ENCODE measurements around the gene C19orf12.

C19orf12 gene

GRCh38 chr19:29697523-29698261 lies 17.4 kb downstream of the C19orf12 start:
- DNase-seq (ENCODE audit: low read depth in 3 of 3), result no peak

- no peak for DNase-seq (ENCODE audit: low read depth in 3 of 3)
Measured at GRCh38 chr19:29696565-29696846, 18.6 kb downstream of the C19orf12 start.

- no peak for DNase-seq (ENCODE audit: low read depth in 3 of 3)
Measured at GRCh38 chr19:29695765-29696564, 19.1 kb downstream of the C19orf12 start.

DNA sequence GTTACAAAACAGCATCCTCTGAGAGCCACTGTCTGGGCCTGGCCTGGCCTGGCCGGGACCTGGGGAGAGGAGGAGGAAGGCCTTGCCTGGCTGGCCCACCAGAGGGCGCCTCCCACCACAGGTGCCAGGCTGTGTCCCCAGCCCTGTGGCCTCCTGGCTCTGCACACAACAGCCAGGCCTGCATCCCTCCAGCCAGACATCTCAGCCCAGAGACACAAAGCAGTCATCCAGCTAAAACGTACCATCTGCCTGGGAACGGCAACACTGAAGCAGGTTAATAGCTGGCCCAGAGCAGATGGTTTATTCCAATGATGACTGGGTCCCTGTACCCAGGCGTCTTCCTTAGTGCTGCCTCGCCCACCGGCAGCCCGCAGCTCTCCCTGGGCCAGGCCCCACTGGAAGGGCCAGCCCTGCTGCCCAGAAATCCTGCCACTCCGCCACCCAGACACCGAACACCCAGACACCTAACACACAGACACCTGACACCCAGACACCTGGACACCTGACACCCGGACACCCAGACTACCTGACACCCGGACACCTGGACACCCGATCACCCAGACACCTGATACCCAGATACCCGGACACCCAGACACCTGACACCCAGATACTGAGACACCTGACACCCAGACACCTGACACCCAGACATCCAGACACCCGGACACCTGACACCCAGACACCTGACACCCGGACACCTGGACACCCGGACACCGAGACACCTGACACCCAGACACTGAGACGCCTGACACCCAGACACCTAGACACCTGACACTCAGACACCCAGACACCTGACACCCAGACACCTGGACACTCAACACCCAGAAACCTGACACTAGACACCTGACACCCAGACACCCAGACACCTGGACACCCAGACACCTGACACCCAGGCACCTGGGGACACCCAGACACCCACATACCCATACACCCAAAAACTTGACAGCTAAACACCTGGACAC lies 20.1 kb downstream of the C19orf12 start:
- DNase-seq (ENCODE audit: low read depth in 3 of 3), result peak; percentile 67 to 79 (median 69)

DNA sequence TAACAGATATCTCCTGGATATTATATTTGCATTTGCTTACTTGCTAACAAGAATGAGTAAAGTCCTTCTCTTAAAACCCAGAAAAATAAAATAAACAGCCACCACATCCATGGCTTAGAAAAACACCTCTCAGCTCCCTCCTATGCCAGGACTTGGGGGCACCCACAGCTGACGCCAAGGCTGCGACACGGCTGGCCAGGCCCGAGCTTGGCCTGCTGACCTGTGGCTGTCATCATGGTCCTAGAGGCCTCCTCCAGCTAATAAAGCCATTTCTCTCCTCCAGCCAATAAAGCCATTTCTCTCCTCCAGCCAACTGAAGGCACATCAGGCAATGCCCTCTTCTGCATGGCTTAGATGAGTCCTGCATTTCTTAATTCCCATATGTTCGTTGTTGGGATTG lies 20.9 kb downstream of the C19orf12 start:
- no peak for DNase-seq (ENCODE audit: low read depth in 3 of 3)

DNA sequence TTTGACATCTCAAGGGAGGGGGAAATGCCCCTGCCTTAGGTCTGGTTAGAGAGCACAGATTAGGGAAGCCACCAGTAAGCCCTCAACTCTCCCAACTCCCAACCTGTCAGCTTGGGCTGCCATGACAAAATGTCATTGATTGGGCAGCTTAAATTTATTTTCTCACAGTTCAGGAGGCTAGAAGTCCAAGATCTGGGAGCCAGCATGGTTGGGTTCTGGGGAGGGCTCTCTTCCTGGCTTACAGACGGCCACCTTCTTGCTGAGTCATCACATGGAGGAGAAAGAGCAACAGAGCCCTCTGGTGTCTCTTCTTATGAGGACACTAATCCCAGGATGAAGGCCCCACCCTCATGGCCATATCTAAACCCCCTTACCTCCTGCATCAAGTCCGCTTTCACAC lies 24.2 kb downstream of the C19orf12 start:
- no peak for DNase-seq (ENCODE audit: low read depth in 3 of 3)

DNA sequence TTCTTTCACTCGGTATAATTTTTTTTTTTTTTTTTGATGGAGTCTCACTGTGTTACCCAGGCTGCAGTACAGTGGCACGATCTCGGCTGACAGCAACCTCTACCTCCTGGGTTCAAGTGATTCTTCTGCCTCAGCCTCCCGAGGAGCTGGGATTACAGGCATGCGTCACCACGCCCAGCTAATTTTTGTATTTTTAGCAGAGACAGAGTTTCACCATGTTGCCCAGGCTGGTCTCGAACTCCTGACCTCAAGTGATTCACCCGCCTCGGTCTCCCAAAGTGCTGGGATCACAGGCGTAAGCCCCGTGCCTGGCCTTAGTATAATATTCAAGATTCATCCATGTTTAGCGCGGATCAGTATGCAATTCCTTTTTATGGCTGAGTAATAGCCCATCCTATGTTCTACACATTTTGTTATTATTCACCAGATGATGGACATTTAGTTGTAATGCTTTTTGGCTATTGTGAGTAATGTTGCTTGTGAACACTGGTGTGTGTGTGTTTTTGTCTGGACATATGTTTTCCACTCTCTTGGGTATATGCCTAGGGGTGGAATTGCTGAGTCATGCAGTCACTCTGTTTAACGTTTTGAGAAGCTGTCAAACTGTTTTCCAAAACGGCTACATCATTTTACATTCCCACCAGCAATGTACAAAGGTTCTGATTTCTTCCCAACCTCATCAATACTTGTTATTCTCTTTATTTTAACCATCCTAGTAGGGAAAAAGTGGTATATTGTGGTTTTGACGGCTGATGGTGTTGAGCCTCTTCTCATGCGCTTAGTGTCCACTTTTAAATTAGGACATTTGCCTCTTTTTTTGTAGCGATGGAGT lies 26.9 kb downstream of the C19orf12 start:
- no peak for DNase-seq (ENCODE audit: low read depth in 3 of 3)

- peak in 1 of 3 experiments; percentile 63 for DNase-seq (ENCODE audit: low read depth in 3 of 3)
Measured at GRCh38 chr19:29687244-29687896, 27.7 kb downstream of the C19orf12 start.

GRCh38 chr19:29686285-29686805 lies 28.7 kb downstream of the C19orf12 start:
- no peak for DNase-seq (ENCODE audit: low read depth in 3 of 3)

DNA sequence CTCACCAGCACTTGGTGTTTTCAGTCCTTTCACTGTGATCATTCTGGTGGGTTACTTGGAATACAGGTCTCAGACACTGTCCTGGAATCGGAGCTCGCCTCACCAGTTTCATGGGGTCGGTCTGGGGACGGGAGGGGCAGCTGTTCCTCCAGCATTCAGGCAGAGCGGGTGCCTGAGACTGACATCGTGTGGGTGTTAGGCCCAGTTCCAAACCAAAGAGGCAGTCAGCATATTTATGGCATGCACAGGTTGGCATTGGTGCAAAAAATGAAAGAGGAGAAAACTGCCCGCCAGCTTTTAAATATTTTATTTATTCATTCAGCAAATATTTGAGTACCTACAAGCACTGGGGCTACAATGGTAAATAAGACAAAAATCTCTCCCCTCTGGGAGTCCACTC lies 29.7 kb downstream of the C19orf12 start:
- DNase-seq (ENCODE audit: low read depth in 3 of 3), result no peak

- DNase-seq (ENCODE audit: low read depth in 3 of 3), result no peak
Measured at GRCh38 chr19:29683009-29683408, 32.1 kb downstream of the C19orf12 start.

DNA sequence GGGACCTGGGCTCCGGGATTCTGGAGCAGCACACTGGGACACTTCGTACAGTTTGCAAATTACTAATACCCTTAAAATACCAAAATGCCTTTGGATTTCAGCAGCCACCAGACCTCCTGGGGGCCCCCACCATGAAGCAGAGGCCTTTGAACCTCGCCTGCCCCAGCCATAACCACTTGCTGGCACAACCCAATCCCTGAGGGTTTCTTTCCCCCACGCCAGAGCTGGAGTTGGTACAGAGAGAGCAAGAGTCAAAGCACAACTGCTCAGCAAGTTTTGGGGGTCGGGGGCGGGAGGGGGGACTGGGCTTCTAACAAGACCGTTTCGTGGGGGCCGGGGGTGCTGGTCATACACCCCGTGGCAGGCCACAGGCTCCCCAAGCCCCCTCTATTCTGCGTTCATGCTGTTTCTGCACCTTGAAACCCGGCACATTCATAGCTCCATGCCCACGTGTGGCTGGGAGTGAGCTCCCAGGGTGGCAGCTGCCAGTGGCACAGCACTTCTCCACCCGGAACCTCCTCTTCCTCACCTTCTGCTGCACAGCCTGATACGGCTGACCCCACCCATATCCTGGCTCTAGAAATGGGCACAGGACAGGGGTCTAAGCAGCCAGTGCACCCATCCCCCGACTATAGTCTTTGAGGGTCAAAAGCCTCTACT lies 32.7 kb downstream of the C19orf12 start:
- no peak for DNase-seq (ENCODE audit: low read depth in 3 of 3)

- no peak for DNase-seq (ENCODE audit: low read depth in 3 of 3)
Measured at GRCh38 chr19:29681422-29682235, 33.4 kb downstream of the C19orf12 start.

- no peak for DNase-seq (ENCODE audit: low read depth in 3 of 3)
Measured at GRCh38 chr19:29680937-29681336, 34.1 kb downstream of the C19orf12 start.

DNA sequence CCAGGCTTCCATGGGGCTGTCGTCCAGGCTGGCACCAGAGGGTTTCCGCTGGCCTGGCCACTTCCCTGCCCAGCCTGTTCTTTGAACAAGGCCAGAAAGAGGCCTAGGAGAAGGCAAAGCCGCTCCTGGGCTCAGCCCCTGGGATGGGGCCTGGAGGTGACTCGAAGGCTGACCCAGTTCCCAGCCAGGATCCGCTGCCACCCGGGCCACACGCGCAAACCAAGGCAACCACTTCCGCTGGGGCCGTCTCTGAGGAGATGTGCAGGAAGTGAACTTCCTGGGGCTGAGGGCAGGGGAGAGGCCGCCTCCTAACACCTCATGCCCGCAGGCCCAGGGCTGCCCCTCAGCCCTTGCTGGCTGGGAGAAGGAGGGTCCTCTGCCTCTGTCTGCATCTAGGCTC lies 34.6 kb downstream of the C19orf12 start:
- DNase-seq (ENCODE audit: low read depth in 3 of 3), result peak; percentile 66 to 83 (median 67)

GRCh38 chr19:29679598-29680210 lies 35.4 kb downstream of the C19orf12 start:
- no peak for DNase-seq (ENCODE audit: low read depth in 3 of 3)

DNA sequence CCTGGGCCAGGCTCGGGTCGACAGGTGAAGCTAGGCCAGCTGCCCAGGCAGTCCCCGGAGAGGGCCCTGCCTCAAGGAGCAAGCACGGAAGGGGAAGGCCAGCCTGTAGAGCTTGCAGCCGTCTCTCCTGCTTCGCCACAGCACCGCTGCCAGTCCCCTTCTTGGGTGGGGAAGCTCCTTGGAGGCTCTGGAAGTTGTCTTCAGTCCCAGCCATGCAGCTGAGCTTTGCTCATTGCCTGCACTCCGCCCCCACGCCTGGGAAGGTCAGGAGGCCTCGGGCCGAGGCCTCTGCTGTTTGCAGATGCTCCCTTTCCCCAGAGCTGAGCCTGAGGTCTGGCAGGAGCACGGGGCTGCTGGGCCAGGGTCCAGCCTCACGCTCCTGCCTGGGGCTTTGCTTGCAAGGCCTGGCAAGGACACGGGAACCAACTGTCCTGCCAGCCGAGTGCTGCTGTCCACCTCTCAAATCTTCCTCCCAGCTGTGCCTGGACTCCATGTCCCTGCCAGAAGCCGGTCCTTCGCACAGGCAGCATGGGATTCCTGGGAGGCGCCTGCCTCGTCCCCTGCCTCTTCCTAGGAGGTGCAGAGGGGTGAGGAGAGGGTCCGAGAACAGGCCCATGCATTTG lies 36.5 kb downstream of the C19orf12 start:
- no peak for DNase-seq (ENCODE audit: low read depth in 3 of 3)
